A673 (cell line): ENCODE results near the gene FZD7. TPM values are rescaled to one million over a fixed set of nuclear protein-coding genes. Genes with fewer than 3 reads are reported as not detected.

ENCODE experiments used
- BruUV-seq: library from RNA; stranded (reverse); fragments of 400-500 nt; replicated peaks from 2 replicates; lab custom pipeline; 2021; lab: Mats Ljungman, UMichigan
- CTCF ChIA-PET: fragments of 300-600 bp; sonication (Branson Sonifier 250); formaldehyde crosslinking; loops from one replicate; lab custom pipeline; 2022; ENCODE audit warnings: antibody characterized with exemption; lab: Charles Lee
- POLR2A ChIA-PET: fragments of 300-600 bp; sonication (Branson Sonifier 250); formaldehyde crosslinking; loops from one replicate; lab custom pipeline; 2022; ENCODE audit warnings: antibody characterized with exemption; ENCODE audit not compliant: low non-redundant PET; lab: Charles Lee
- DNase-seq: peaks from one replicate; pipeline ENCODE4 v3.0.0-alpha.2; 2015; ENCODE audit warnings: low spot score
- H3K27ac ChIP-seq: fragments of 200-600 bp; sonication (generic); 2 replicates; pipeline ENCODE4 v1.5.1; 2016; ENCODE audit warnings: mixed run types, low read depth, mild to moderate bottlenecking, mixed read lengths, antibody characterized with exemption, low read length; ENCODE audit not compliant: poor library complexity, severe bottlenecking
- H3K27me3 ChIP-seq: fragments of 200-600 bp; sonication (generic); replicated peaks from 2 replicates; pipeline ENCODE4 v1.6.1; 2017; ENCODE audit warnings: mixed run types, low read depth, mild to moderate bottlenecking, mixed read lengths, antibody characterized with exemption, low read length; ENCODE audit not compliant: insufficient read depth, poor library complexity
- H3K36me3 ChIP-seq: fragments of 200-600 bp; sonication (generic); 2 replicates; pipeline ENCODE4 v1.6.1; 2016; ENCODE audit warnings: mixed run types, mild to moderate bottlenecking, mixed read lengths, antibody characterized with exemption, low read length; ENCODE audit not compliant: insufficient read depth, poor library complexity, severe bottlenecking
- H3K4me1 ChIP-seq: fragments of 200-600 bp; sonication (generic); 2 replicates; pipeline ENCODE4 v1.6.1; 2017; ENCODE audit warnings: mixed run types, mild to moderate bottlenecking, mixed read lengths, antibody characterized with exemption, low read length; ENCODE audit not compliant: insufficient read depth, poor library complexity, severe bottlenecking
- H3K4me3 ChIP-seq: fragments of 200-600 bp; sonication (generic); 2 replicates; pipeline ENCODE4 v1.5.1; 2016; ENCODE audit warnings: low read depth, mixed run types, mild to moderate bottlenecking, mixed read lengths, low read length; ENCODE audit not compliant: poor library complexity, severe bottlenecking
- H3K9me3 ChIP-seq: fragments of 200-600 bp; sonication (generic); 2 replicates; pipeline ENCODE4 v1.6.1; 2016; ENCODE audit warnings: mixed run types, low read depth, mild to moderate bottlenecking, mixed read lengths, antibody characterized with exemption, low read length; ENCODE audit not compliant: poor library complexity, severe bottlenecking
- EZH2 ChIP-seq: fragments of 200-600 bp; sonication (generic); IDR thresholded peaks from 2 replicates; pipeline ENCODE4 v1.6.1; 2017; ENCODE audit warnings: borderline replicate concordance, low read depth, mild to moderate bottlenecking, mixed read lengths, antibody characterized with exemption, low read length; ENCODE audit not compliant: poor library complexity, severe bottlenecking
- intact Hi-C: fragments of 100-400 bp; cut with micrococcal nuclease; formaldehyde crosslinking; loops from one replicate; pipeline ENCODE4 v1.10.0; 2022; ENCODE audit not compliant: unreplicated experiment
- total RNA-seq: library from RNA; stranded (reverse); gene quantifications from 2 replicates; pipeline ENCODE4 v1.2.3, GENCODE V29; 2021
- TF ChIP-seq, protein P1 (sequence below): fragments of 300-800, 200-600 bp; sonication (generic); conservative IDR thresholded peaks from 2 replicates; pipeline ENCODE4 v1.5.1; 2017; ENCODE audit warnings: low read depth, mild to moderate bottlenecking, antibody characterized with exemption, low read length, moderate library complexity, mixed read lengths

The FZD7 gene
- total RNA-seq, 1 experiment from 2014 or later, result 14.1 TPM

DNA sequence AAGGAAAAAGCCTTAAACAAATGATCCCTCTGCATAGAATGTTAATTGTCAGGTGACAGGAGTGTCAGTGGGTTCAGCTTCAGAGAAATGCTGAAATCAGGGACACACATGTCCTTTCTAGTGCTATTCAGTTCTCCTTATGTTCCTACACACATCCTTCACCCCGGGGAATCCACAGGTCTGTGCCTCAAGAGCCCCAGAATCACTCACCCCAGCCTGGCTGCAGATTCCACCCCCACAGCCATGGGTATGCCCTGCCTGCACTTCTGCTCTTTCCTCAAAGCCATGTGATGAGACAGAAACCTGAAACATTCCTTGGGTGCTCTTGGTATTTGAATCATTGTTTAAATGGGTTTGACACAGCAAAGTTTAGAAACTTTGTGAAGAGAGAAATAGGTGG lies 27.4 kb upstream of the FZD7 start:
- ChIA-PET POLR2A (no interaction called here), CTCF (no interaction called here)
- no peak for DNase-seq
- no peaks in the 10 kb centered on the region for H3K27me3 ChIP-seq
- H3K27ac ChIP-seq, result no peak overlapping the region
- no peak overlapping the region for H3K4me3 ChIP-seq
- no TSS peak for BruUV-seq
- no peaks in the 10 kb centered on the region for H3K9me3 ChIP-seq
- H3K4me1 ChIP-seq, result no peaks in the 10 kb centered on the region
- intact Hi-C loops, result no loop called here
- H3K36me3 ChIP-seq, result no peaks in the 10 kb centered on the region
- no peak for TF ChIP-seq EZH2
- TF ChIP-seq, protein P1, sequence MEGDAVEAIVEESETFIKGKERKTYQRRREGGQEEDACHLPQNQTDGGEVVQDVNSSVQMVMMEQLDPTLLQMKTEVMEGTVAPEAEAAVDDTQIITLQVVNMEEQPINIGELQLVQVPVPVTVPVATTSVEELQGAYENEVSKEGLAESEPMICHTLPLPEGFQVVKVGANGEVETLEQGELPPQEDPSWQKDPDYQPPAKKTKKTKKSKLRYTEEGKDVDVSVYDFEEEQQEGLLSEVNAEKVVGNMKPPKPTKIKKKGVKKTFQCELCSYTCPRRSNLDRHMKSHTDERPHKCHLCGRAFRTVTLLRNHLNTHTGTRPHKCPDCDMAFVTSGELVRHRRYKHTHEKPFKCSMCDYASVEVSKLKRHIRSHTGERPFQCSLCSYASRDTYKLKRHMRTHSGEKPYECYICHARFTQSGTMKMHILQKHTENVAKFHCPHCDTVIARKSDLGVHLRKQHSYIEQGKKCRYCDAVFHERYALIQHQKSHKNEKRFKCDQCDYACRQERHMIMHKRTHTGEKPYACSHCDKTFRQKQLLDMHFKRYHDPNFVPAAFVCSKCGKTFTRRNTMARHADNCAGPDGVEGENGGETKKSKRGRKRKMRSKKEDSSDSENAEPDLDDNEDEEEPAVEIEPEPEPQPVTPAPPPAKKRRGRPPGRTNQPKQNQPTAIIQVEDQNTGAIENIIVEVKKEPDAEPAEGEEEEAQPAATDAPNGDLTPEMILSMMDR, result no peak

DNA sequence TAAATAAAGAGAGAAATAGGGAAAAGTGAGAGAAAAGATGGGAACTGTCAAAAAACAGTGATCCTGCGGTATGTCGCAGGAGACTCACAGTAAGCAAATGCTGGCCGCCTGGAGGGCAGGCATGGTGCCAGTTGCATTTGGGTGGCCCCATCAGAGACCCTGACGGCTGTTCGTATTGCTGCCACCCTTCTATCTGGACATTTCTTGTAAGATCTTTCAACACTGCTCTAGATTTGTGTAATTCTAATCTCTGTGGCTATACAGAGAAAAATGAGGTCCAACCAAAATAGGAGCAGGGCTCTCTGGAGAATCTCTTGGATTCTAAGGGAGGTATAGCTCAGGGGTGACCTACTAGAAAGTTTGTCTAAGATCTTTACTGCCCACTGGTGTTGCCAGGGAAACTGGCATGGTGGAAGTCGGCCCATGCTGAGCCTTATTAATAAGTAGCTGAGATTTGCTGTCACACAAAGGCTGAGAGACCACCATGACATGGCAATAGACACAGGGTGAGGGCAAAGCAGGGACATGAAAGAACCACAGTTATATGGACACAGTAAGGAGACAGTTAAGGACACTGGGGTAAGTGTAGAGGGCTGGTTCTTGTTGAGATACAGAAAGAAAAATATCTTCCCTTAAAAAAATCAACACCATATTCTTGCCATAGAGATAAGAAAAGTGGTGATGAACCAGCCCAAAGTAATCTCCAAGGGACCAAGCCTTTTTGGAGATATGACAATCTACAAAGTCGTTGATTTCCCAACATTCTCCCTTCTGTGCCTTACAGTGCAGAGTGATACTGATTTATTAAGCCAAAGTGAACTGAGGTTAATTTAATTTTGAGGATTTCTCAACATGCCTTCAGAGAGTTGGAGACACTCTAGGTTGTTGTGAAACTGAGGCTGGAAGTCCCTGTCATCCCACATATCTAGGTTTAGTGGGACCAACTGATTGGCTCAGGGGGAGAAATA lies 26.4 kb upstream of the FZD7 start:
- BruUV-seq, result no TSS peak
- H3K4me1 ChIP-seq, result no peaks in the 10 kb centered on the region
- intact Hi-C loops, result no loop called here
- DNase-seq, result no peak
- no peaks in the 10 kb centered on the region for H3K9me3 ChIP-seq
- CTCF ChIA-PET, result no interaction called here
- POLR2A ChIA-PET, result no interaction called here
- no peak for TF ChIP-seq EZH2
- TF ChIP-seq, protein P1, result no peak
- no peaks in the 10 kb centered on the region for H3K36me3 ChIP-seq
- H3K27ac ChIP-seq, result no peak overlapping the region
- H3K4me3 ChIP-seq, result no peak overlapping the region
- H3K27me3 ChIP-seq, result no peaks in the 10 kb centered on the region

DNA sequence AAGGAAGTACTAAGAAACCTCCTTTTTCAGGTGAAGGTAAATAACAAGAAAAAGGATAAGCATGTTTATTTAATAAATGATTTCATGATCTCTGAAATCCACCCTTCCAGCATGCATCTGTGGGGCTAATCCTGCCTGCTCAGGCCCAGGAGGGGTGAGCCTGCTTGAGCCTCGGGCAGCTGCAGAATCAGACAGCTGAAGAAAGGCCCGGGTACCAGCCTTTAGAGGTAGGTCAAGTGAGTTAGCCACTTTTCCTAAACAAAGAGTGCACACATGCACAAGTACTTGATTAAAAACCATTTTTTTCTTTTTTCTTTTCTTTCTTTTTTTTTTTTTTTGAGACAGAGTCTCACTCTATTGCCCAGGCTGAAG lies 25.7 kb upstream of the FZD7 start:
- Histone ChIP-seq H3K9me3 (no peaks in the 10 kb centered on the region), H3K4me3 (no peak overlapping the region), H3K27me3 (no peaks in the 10 kb centered on the region), H3K4me1 (no peaks in the 10 kb centered on the region), H3K27ac (no peak overlapping the region), H3K36me3 (no peaks in the 10 kb centered on the region)
- TF ChIP-seq, protein P1, result no peak
- TF ChIP-seq EZH2, result no peak
- BruUV-seq, result no TSS peak
- intact Hi-C loops, result no loop called here
- POLR2A ChIA-PET, result interaction anchor here (0.5 kb wide), 1 partner anchor 714 kb away, joined by 3 read pairs; no protein-coding TSS in a partner anchor
- no peak for DNase-seq
- CTCF ChIA-PET, result no interaction called here
